ENCODE results near the gene GRAMD1A.

GRAMD1A gene

GRCh38 chr19:35017507-35017906, 17.4 kb downstream of the GRAMD1A start:
- Histone ChIP-seq H3K27me3 (ENCODE audit: insufficient read depth, insufficient read length) (no peaks in the 10 kb centered on the region), H3K36me3 (ENCODE audit: insufficient read depth, insufficient read length, low read length) (peaks cover 79% of the 10 kb centered on the region), H3K4me3 (ENCODE audit: insufficient read length, low read depth) (no peak overlapping the region), H3K9ac (ENCODE audit: insufficient read length, low read depth) (no peak overlapping the region), H3K4me1 (ENCODE audit: insufficient read depth, insufficient read length) (no peaks in the 10 kb centered on the region), H3K9me3 (ENCODE audit: insufficient read depth, low read length) (no peaks in the 10 kb centered on the region)
- no peak for DNase-seq (ENCODE audit: low read depth, low spot score)
- TF ChIP-seq ZNF274 (IDR thresholded peaks at IDR 0.05; ENCODE audit: low read depth, low read length) (no peak), YY1 (IDR thresholded peaks at IDR 0.05; ENCODE audit: insufficient read depth, insufficient read length) (no peak), SUZ12 (IDR thresholded peaks at IDR 0.05; ENCODE audit: extremely low read depth, insufficient read depth, insufficient read length) (no peak)

- TF ChIP-seq SUZ12 (IDR thresholded peaks at IDR 0.05; ENCODE audit: extremely low read depth, insufficient read depth, insufficient read length), result no peak
- no peak for TF ChIP-seq ZNF274 (IDR thresholded peaks at IDR 0.05; ENCODE audit: low read depth, low read length)
- no peak for TF ChIP-seq YY1 (IDR thresholded peaks at IDR 0.05; ENCODE audit: insufficient read depth, insufficient read length)
- peaks cover 79% of the 10 kb centered on the region for H3K36me3 ChIP-seq (ENCODE audit: insufficient read depth, insufficient read length, low read length)
- H3K9ac ChIP-seq (ENCODE audit: insufficient read length, low read depth), result no peak overlapping the region
- H3K4me1 ChIP-seq (ENCODE audit: insufficient read depth, insufficient read length), result no peaks in the 10 kb centered on the region
- no peak overlapping the region for H3K4me3 ChIP-seq (ENCODE audit: insufficient read length, low read depth)
- H3K27me3 ChIP-seq (ENCODE audit: insufficient read depth, insufficient read length), result no peaks in the 10 kb centered on the region
- DNase-seq (ENCODE audit: low read depth, low spot score), result no peak
- H3K9me3 ChIP-seq (ENCODE audit: insufficient read depth, low read length), result no peaks in the 10 kb centered on the region
Measured at GRCh38 chr19:35018379-35018778, 18.3 kb downstream of the GRAMD1A start.

- DNase-seq (ENCODE audit: low read depth, low spot score), result no peak
- TF ChIP-seq ZNF274 (IDR thresholded peaks at IDR 0.05; ENCODE audit: low read depth, low read length), result no peak
- no peak for TF ChIP-seq YY1 (IDR thresholded peaks at IDR 0.05; ENCODE audit: insufficient read depth, insufficient read length)
- TF ChIP-seq SUZ12 (IDR thresholded peaks at IDR 0.05; ENCODE audit: extremely low read depth, insufficient read depth, insufficient read length), result no peak
- Histone ChIP-seq H3K9ac (ENCODE audit: insufficient read length, low read depth) (no peak overlapping the region), H3K36me3 (ENCODE audit: insufficient read depth, insufficient read length, low read length) (peaks cover 79% of the 10 kb centered on the region), H3K4me3 (ENCODE audit: insufficient read length, low read depth) (no peak overlapping the region), H3K9me3 (ENCODE audit: insufficient read depth, low read length) (no peaks in the 10 kb centered on the region), H3K27me3 (ENCODE audit: insufficient read depth, insufficient read length) (no peaks in the 10 kb centered on the region), H3K4me1 (ENCODE audit: insufficient read depth, insufficient read length) (no peaks in the 10 kb centered on the region)
Measured at GRCh38 chr19:35019144-35019543, 19.0 kb downstream of the GRAMD1A start.

GRCh38 chr19:35021016-35021415, 20.9 kb downstream of the GRAMD1A start:
- H3K9me3 ChIP-seq (ENCODE audit: insufficient read depth, low read length), result no peaks in the 10 kb centered on the region
- H3K9ac ChIP-seq (ENCODE audit: insufficient read length, low read depth), result no peak overlapping the region
- H3K27me3 ChIP-seq (ENCODE audit: insufficient read depth, insufficient read length), result no peaks in the 10 kb centered on the region
- no peaks in the 10 kb centered on the region for H3K4me1 ChIP-seq (ENCODE audit: insufficient read depth, insufficient read length)
- DNase-seq (ENCODE audit: low read depth, low spot score), result no peak
- H3K36me3 ChIP-seq (ENCODE audit: insufficient read depth, insufficient read length, low read length), result peaks cover 74% of the 10 kb centered on the region
- TF ChIP-seq ZNF274 (IDR thresholded peaks at IDR 0.05; ENCODE audit: low read depth, low read length) (no peak), YY1 (IDR thresholded peaks at IDR 0.05; ENCODE audit: insufficient read depth, insufficient read length) (no peak), SUZ12 (IDR thresholded peaks at IDR 0.05; ENCODE audit: extremely low read depth, insufficient read depth, insufficient read length) (no peak)
- H3K4me3 ChIP-seq (ENCODE audit: insufficient read length, low read depth), result no peak overlapping the region

- peaks cover 77% of the 10 kb centered on the region for H3K36me3 ChIP-seq (ENCODE audit: insufficient read depth, insufficient read length, low read length)
- TF ChIP-seq ZNF274 (IDR thresholded peaks at IDR 0.05; ENCODE audit: low read depth, low read length) (no peak), YY1 (IDR thresholded peaks at IDR 0.05; ENCODE audit: insufficient read depth, insufficient read length) (no peak), SUZ12 (IDR thresholded peaks at IDR 0.05; ENCODE audit: extremely low read depth, insufficient read depth, insufficient read length) (no peak)
- H3K27me3 ChIP-seq (ENCODE audit: insufficient read depth, insufficient read length), result no peaks in the 10 kb centered on the region
- H3K9me3 ChIP-seq (ENCODE audit: insufficient read depth, low read length), result no peaks in the 10 kb centered on the region
- H3K9ac ChIP-seq (ENCODE audit: insufficient read length, low read depth), result no peak overlapping the region
- no peak for DNase-seq (ENCODE audit: low read depth, low spot score)
- no peak overlapping the region for H3K4me3 ChIP-seq (ENCODE audit: insufficient read length, low read depth)
- H3K4me1 ChIP-seq (ENCODE audit: insufficient read depth, insufficient read length), result no peaks in the 10 kb centered on the region
Measured at GRCh38 chr19:35021596-35021995, 21.5 kb downstream of the GRAMD1A start.

- no peak for DNase-seq (ENCODE audit: low read depth, low spot score)
- no peak overlapping the region for H3K9ac ChIP-seq (ENCODE audit: insufficient read length, low read depth)
- H3K4me3 ChIP-seq (ENCODE audit: insufficient read length, low read depth), result no peak overlapping the region
- peaks cover 2% of the 10 kb centered on the region for H3K4me1 ChIP-seq (ENCODE audit: insufficient read depth, insufficient read length)
- H3K27me3 ChIP-seq (ENCODE audit: insufficient read depth, insufficient read length), result no peaks in the 10 kb centered on the region
- H3K9me3 ChIP-seq (ENCODE audit: insufficient read depth, low read length), result no peaks in the 10 kb centered on the region
- TF ChIP-seq YY1 (IDR thresholded peaks at IDR 0.05; ENCODE audit: insufficient read depth, insufficient read length), result no peak
- peaks cover 82% of the 10 kb centered on the region for H3K36me3 ChIP-seq (ENCODE audit: insufficient read depth, insufficient read length, low read length)
Measured at GRCh38 chr19:35022460-35022859, 22.3 kb downstream of the GRAMD1A start.

- H3K27me3 ChIP-seq (ENCODE audit: insufficient read depth, insufficient read length), result no peaks in the 10 kb centered on the region
- peaks cover 85% of the 10 kb centered on the region for H3K36me3 ChIP-seq (ENCODE audit: insufficient read depth, insufficient read length, low read length)
- H3K9ac ChIP-seq (ENCODE audit: insufficient read length, low read depth), result no peak overlapping the region
- no peaks in the 10 kb centered on the region for H3K9me3 ChIP-seq (ENCODE audit: insufficient read depth, low read length)
- TF ChIP-seq YY1 (IDR thresholded peaks at IDR 0.05; ENCODE audit: insufficient read depth, insufficient read length) (no peak), ZNF274 (IDR thresholded peaks at IDR 0.05; ENCODE audit: low read depth, low read length) (no peak), SUZ12 (IDR thresholded peaks at IDR 0.05; ENCODE audit: extremely low read depth, insufficient read depth, insufficient read length) (no peak)
- DNase-seq (ENCODE audit: low read depth, low spot score), result no peak
- no peak overlapping the region for H3K4me3 ChIP-seq (ENCODE audit: insufficient read length, low read depth)
- H3K4me1 ChIP-seq (ENCODE audit: insufficient read depth, insufficient read length), result peaks cover 5% of the 10 kb centered on the region
Measured at GRCh38 chr19:35023428-35023827, 23.3 kb downstream of the GRAMD1A start.

- Histone ChIP-seq H3K27me3 (ENCODE audit: insufficient read depth, insufficient read length) (no peaks in the 10 kb centered on the region), H3K4me1 (ENCODE audit: insufficient read depth, insufficient read length) (peaks cover 5% of the 10 kb centered on the region), H3K9me3 (ENCODE audit: insufficient read depth, low read length) (no peaks in the 10 kb centered on the region), H3K4me3 (ENCODE audit: insufficient read length, low read depth) (no peak overlapping the region), H3K36me3 (ENCODE audit: insufficient read depth, insufficient read length, low read length) (peaks cover 80% of the 10 kb centered on the region), H3K9ac (ENCODE audit: insufficient read length, low read depth) (no peak overlapping the region)
- TF ChIP-seq YY1 (IDR thresholded peaks at IDR 0.05; ENCODE audit: insufficient read depth, insufficient read length) (no peak), ZNF274 (IDR thresholded peaks at IDR 0.05; ENCODE audit: low read depth, low read length) (no peak), SUZ12 (IDR thresholded peaks at IDR 0.05; ENCODE audit: extremely low read depth, insufficient read depth, insufficient read length) (no peak)
- DNase-seq (ENCODE audit: low read depth, low spot score), result no peak
Measured at GRCh38 chr19:35024095-35024494, 24.0 kb downstream of the GRAMD1A start.
